K562 (cell line): ENCODE results near the gene RDM1. TPM values are rescaled to one million over a fixed set of nuclear protein-coding genes. Genes with fewer than 3 reads are reported as not detected.

Source experiments
- ATAC-seq: fragments of 200-7000 bp; cut with Tn5 transposase; 3 replicates; pipeline ENCODE4 v1.9.1; 2020; ENCODE audit warnings: moderate library complexity
- BruUV-seq: library from RNA; stranded (reverse); fragments of 400-500 nt; replicated peaks from 2 replicates; lab custom pipeline; 2021; lab: Mats Ljungman, UMichigan
- CTCF ChIA-PET: fragments of 300-600 bp; formaldehyde crosslinking; extraction: SDS; loops from one replicate; lab custom pipeline; 2021; ENCODE audit warnings: low intra/inter-chr PET ratio; lab: Yijun Ruan, JAX
- POLR2A ChIA-PET: fragments of 300-600, 350-650 bp; sonication (Branson Sonifier 250); formaldehyde crosslinking; extraction: SDS; loops from one replicate; lab custom pipeline; 2021; ENCODE audit warnings: antibody characterized with exemption, inconsistent platforms; lab: Yijun Ruan, JAX
- DNase-seq, 4 experiments: peaks; one replicate each; pipeline versions ENCODE4 v3.0.0 to v3.0.0-alpha.2; 2011 to 2018; ENCODE audit warnings: low spot score in 3 of 4, mixed read lengths in 3 of 4; ENCODE audit errors: extremely low read depth in 1 of 4
- FAIRE-seq: peaks from 2 replicates; lab custom pipeline; 2011; peaks lifted over from hg19 to GRCh38; lab: Jason Lieb, UNC
- H2AFZ ChIP-seq: 2 replicates; pipeline ENCODE4 v1.6.0; 2011; ENCODE audit warnings: low read depth, low read length, control low read depth, inconsistent platforms
- H3K27ac ChIP-seq: fragments of 200-600 bp; 3 replicates; pipeline ENCODE4 v1.8.0; 2011; ENCODE audit warnings: low read depth, mild to moderate bottlenecking, control low read depth, inconsistent platforms, low read length, moderate library complexity, mixed read lengths; ENCODE audit errors: extremely low read depth
- H3K27me3 ChIP-seq, 2 experiments: fragments of 300-600 bp in 1 of 2; 2 replicates in 1 of 2; 3 replicates in 1 of 2; pipeline versions ENCODE4 v1.6.0 to v1.8.0; 2011; ENCODE audit warnings: inconsistent platforms in 2 of 2, low read length in 2 of 2, mild to moderate bottlenecking in 1 of 2, mixed read lengths in 1 of 2, moderate library complexity in 1 of 2; ENCODE audit not compliant: control insufficient read depth in 2 of 2, insufficient read depth in 2 of 2
- H3K36me3 ChIP-seq: fragments of 300-600 bp; 3 replicates; pipeline ENCODE4 v1.8.0; 2011; ENCODE audit warnings: mild to moderate bottlenecking, low read length, inconsistent platforms; ENCODE audit not compliant: control insufficient read depth, insufficient read depth
- H3K4me1 ChIP-seq, 2 experiments: fragments of 200-600 bp in 1 of 2; replicated peaks in 1 of 2; 2 replicates in 1 of 2; 3 replicates in 1 of 2; pipeline versions ENCODE4 v1.5.1 to v1.8.0; 2011; ENCODE audit warnings: inconsistent platforms in 2 of 2, low read length in 2 of 2, mild to moderate bottlenecking in 1 of 2, mixed read lengths in 1 of 2, moderate library complexity in 1 of 2; ENCODE audit not compliant: control insufficient read depth in 2 of 2, insufficient read depth in 2 of 2
- H3K4me2 ChIP-seq: 2 replicates; pipeline ENCODE4 v1.6.1; 2011; ENCODE audit warnings: low read length, control low read depth, inconsistent platforms, mixed read lengths; ENCODE audit not compliant: insufficient read depth
- H3K4me3 ChIP-seq: fragments of 200-600 bp; sonication (generic), shearing (Covaris generic); 2 replicates; pipeline ENCODE4 v1.5.1; 2016; ENCODE audit warnings: control low read depth, inconsistent platforms
- H3K79me2 ChIP-seq: fragments of 200-600 bp; 3 replicates; pipeline ENCODE4 v1.8.0; 2011; ENCODE audit warnings: low read length, inconsistent platforms; ENCODE audit not compliant: control insufficient read depth, insufficient read depth
- H3K9ac ChIP-seq, 2 experiments: 2 replicates each; pipeline versions ENCODE4 v1.6.0 to v1.6.1; 2011; ENCODE audit warnings: low read depth in 2 of 2, low read length in 2 of 2, control low read depth in 1 of 2, inconsistent platforms in 1 of 2, mild to moderate bottlenecking in 1 of 2, mixed read lengths in 1 of 2; ENCODE audit not compliant: insufficient read depth in 1 of 2
- H3K9me1 ChIP-seq: one replicate; pipeline ENCODE4 v1.6.0; 2011; ENCODE audit warnings: inconsistent platforms, mild to moderate bottlenecking, low read length, moderate library complexity; ENCODE audit not compliant: control insufficient read depth, insufficient read depth
- H3K9me3 ChIP-seq: replicated peaks from 2 replicates; pipeline ENCODE4 v1.5.1; 2011; ENCODE audit warnings: low read depth, low read length, inconsistent platforms; ENCODE audit not compliant: control insufficient read depth, insufficient read depth
- H4K20me1 ChIP-seq: replicated peaks from 2 replicates; pipeline ENCODE4 v1.6.1; 2011; ENCODE audit warnings: low read length, inconsistent platforms, mixed read lengths; ENCODE audit not compliant: control insufficient read depth, insufficient read depth
- RBM17 ChIP-seq: fragments of 200-400 bp; formaldehyde crosslinking; IDR thresholded peaks from 2 replicates; pipeline ENCODE4 v1.6.1; 2017; ENCODE audit warnings: low read depth, mild to moderate bottlenecking, low read length, borderline replicate concordance
- ZNF592 ChIP-seq: fragments of 450-650 bp; IDR thresholded peaks from 2 replicates; pipeline ENCODE4 v1.6.1; 2017; ENCODE audit warnings: antibody characterized with exemption, mild to moderate bottlenecking
- in situ Hi-C: fragments of 300-500 bp; cut with MboI; formaldehyde crosslinking; loops from 4 replicates; pipeline ENCODE4 v1.15.0; 2018; ENCODE audit warnings: inconsistent platforms, mixed read lengths
- intact Hi-C: fragments of 100-400 bp; cut with micrococcal nuclease; formaldehyde crosslinking; loops from 2 replicates; pipeline ENCODE4 v1.14.2; 2022
- polyA plus RNA-seq, 8 experiments: library from polyadenylated mRNA; depleted of rRNA in 4 of 8; stranded (reverse) in 5 of 8; unstranded in 3 of 8; fragments of >200 nt; fragmentation: Nextera tagmentation in 2 of 8; fragmentation: Illumina TruSeq in 1 of 8; extraction: Ambion mirVana in 2 of 8; extraction: Trizol in 1 of 8; gene quantifications; 2 replicates each; pipeline versions ENCODE4 v1.2.1 to v1.2.3, GENCODE V29; 2011 to 2014; ENCODE audit warnings: inconsistent platforms in 1 of 8, missing spikeins in 1 of 8
- total RNA-seq, 7 experiments: library from RNA; depleted of rRNA in 6 of 7; stranded (reverse); fragments of >200 nt in 6 of 7; fragmentation: Illumina TruSeq in 2 of 7; extraction: Trizol in 2 of 7; gene quantifications; 2 replicates each; pipeline versions ENCODE4 v1.2.1 to v1.2.3, GENCODE V29; 2011 to 2021; ENCODE audit warnings: low replicate concordance in 1 of 7

RDM1 gene
- total and polyA plus RNA-seq, 9 of the 15 experiments (the other 6 are each of a cell fraction or from before 2014, with no cell fraction given) = 2.5 to 11.2 (median 5.4) TPM

DNA sequence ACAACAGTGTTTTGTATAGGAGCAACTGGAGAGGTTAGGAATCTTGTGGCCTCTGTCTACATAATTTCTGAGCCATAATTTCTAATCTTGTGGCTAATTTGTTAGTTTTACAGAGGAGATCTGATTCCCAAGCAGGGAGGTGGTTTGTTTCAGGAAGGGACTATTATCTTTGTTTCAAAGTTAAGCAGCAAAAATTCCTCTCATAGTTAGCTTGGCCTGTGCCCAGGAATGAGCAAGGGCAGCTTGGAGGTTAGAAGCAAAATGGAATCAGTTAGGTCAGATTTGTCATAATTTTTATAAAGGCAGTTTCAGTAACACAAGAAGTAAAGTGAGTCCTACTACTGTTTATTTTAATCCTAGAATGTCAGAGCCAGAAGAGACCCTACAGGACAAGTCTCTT, 2.0 kb upstream of the RDM1 start:
- Histone ChIP-seq H3K27me3 (no peaks in the 10 kb centered on the region), H3K27ac (no peak overlapping the region), H3K4me3 (no peak overlapping the region), H4K20me1 (no peaks in the 10 kb centered on the region), H3K9ac (no peak overlapping the region), H2AFZ (peak overlapping the region; percentile 92), H3K79me2 (no peaks in the 10 kb centered on the region), H3K9me3 (no peaks in the 10 kb centered on the region), H3K9me1 (no peaks in the 10 kb centered on the region), H3K36me3 (no peaks in the 10 kb centered on the region), H3K4me2 (no peak overlapping the region), H3K4me1 (peaks cover 4 to 13% of the 10 kb centered on the region in 2 experiments)
- in situ Hi-C loops (no loop called here), intact Hi-C loops (no loop called here)
- ChIA-PET CTCF (no interaction called here), POLR2A (interaction anchor here (1.0 to 1.9 kb wide), 3 partner anchors 10 to 30 kb away, joined by 3 to 6 read pairs (median 5); partner anchors contain the start of gene LYZL6)
- DNase-seq (no peak), FAIRE-seq (no peak), ATAC-seq (no peak)
- TF ChIP-seq ZNF592 (0 out of 2 replicates have a peak, but pooled peaks have one; percentile 35), RBM17 (no peak)
- no TSS peak for BruUV-seq
